ENCODE results near the gene MAZ.

DNA sequence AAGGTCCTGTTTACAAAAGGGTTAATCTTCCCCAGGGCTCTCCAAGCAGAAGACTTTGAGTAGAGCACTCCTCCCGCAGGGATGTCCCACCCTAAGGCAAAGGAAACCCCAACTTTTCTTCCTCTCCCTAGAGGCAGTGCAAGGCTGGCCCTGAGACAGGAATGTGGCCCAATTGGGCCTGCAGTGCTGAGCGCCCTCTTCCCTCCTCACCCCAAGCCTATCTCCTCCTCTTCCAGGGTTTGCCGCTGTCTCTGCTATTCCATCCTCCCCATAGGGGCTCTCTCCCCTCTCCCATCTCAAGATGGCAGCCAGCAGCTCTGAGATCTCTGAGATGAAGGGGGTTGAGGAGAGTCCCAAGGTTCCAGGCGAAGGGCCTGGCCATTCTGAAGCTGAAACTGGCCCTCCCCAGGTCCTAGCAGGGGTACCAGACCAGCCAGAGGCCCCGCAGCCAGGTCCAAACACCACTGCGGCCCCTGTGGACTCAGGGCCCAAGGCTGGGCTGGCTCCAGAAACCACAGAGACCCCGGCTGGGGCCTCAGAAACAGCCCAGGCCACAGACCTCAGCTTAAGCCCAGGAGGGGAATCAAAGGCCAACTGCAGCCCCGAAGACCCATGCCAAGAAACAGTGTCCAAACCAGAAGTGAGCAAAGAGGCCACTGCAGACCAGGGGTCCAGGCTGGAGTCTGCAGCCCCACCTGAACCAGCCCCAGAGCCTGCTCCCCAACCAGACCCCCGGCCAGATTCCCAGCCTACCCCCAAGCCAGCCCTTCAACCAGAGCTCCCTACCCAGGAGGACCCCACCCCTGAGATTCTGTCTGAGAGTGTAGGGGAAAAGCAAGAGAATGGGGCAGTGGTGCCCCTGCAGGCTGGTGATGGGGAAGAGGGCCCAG, 6.7 kb downstream of the MAZ start:
- TF ChIP-seq, protein P1, sequence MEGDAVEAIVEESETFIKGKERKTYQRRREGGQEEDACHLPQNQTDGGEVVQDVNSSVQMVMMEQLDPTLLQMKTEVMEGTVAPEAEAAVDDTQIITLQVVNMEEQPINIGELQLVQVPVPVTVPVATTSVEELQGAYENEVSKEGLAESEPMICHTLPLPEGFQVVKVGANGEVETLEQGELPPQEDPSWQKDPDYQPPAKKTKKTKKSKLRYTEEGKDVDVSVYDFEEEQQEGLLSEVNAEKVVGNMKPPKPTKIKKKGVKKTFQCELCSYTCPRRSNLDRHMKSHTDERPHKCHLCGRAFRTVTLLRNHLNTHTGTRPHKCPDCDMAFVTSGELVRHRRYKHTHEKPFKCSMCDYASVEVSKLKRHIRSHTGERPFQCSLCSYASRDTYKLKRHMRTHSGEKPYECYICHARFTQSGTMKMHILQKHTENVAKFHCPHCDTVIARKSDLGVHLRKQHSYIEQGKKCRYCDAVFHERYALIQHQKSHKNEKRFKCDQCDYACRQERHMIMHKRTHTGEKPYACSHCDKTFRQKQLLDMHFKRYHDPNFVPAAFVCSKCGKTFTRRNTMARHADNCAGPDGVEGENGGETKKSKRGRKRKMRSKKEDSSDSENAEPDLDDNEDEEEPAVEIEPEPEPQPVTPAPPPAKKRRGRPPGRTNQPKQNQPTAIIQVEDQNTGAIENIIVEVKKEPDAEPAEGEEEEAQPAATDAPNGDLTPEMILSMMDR (IDR thresholded peaks at IDR 0.05): no peak
- TF ChIP-seq POLR2A (IDR thresholded peaks at IDR 0.05): no peak

Data from right lobe of liver (tissue), 4 donors.